NCI-H2107 treated with DMSO at 0.1 percent for 48 hours (cell line): Measurements from ENCODE around the gene GNG7.
"Not testable (repeated sequence)": the region's sequence is repeated elsewhere in the genome, so short reads cannot be mapped to it uniquely, and the experiment has no call there.

ENCODE experiments used
- DNase-seq: peaks from one replicate; lab custom pipeline; 2025; ENCODE audit not compliant: unreplicated experiment; lab: John Stamatoyannopoulos, UW

The GNG7 gene

DNA sequence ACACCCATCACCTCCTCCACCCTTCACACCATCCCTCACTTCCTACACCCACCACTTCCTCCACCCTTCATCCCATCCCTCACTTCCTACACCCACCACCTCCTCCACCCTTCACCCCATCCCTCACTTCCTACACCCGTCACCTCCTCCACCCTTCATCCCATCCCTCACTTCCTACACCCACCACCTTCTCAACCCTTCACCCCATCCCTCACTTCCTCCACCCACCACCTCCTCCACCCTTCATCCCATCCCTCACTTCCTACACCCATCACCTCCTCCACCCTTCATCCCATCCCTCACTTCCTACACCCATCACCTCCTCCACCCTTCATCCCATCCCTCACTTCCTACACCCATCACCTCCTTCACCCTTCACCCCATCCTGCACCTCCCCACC, 11.6 kb upstream of the GNG7 start:
- DNase-seq: not testable (repeated sequence)

DNA sequence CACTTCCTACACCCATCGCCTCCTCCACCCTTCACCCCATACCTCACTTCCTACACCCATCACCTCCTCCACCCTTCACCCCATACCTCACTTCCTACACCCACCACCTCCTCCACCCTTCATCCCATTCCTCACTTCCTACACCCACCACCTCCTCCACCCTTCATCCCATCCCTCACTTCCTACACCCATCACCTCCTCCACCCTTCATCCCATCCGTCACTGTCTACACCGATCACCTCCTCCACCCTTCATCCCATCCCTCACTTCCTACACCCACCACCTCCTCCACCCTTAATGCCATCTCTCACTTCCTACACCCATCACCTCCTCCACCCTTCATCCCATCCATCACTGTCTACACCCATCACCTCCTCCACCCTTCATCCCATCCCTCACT, 10.7 kb upstream of the GNG7 start:
- not testable (repeated sequence) for DNase-seq

GRCh38 chr19:2711875-2712205, 9.3 kb upstream of the GNG7 start:
- no peak for DNase-seq

DNA sequence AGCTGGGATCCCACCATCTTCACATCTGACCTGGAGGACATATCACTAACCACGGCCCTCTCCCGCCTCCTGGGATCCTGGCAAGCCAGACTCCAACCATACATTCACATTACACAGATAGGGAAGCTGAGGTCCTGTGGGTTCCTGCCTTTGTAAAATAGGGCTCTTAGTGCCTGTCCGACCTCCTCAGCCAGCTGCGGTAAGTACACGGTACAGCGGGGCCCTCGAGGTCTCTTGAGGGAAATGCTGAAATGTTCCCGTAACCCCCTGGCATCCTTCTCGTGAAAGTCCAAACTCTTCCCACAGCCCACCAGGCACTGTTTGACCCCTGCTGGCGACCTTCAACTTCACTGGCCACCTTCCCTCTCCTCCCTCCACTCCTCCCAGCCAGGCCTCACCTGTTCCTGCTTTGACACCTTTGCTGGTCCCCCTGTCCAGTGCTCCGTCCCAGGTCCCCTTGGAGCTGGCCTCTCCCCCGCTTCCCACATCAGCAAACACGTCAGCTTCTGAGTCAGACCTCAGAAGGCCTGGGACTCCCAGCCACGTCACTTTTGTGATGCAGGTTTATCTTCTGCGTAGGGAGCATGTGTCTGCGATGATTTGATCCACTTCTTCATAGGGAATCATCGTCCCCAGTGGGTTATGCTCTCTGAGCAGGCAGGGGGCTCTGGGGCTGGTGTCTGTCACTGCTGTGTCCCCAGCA, 8.8 kb upstream of the GNG7 start:
- DNase-seq: no peak

- DNase-seq: no peak
Measured at GRCh38 chr19:2706251-2706650, 3.8 kb upstream of the GNG7 start.

DNA sequence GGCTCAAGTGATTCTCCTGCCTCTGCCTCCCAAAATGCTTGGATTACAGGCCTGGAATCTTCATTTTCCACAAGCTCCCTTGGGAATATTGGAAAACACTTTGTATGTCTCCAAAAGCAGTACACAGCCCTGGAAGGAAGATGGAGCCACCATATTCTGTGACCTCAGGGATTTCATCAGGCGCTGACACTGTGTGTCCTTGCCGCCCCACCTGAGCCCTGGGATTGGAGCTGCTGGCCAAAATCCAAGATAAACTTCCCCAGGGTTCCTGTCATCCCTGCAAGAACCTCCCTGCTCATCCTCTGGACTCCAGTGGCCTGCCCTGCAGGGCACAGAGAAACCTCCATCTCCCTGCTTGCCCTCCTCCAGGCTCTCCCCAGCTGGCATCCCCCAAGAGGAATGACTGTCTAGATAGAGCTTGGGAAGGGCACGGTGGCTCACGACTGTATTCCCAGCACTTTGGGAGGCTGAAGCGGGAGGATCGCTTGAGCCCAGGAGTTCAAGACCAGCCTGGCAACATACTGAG, 1.3 kb upstream of the GNG7 start:
- DNase-seq: no peak

GRCh38 chr19:2703077-2703437, 563 bp upstream of the GNG7 start:
- DNase-seq: no peak

GRCh38 chr19:2701361-2702169, 929 bp downstream of the GNG7 start:
- no peak for DNase-seq

DNA sequence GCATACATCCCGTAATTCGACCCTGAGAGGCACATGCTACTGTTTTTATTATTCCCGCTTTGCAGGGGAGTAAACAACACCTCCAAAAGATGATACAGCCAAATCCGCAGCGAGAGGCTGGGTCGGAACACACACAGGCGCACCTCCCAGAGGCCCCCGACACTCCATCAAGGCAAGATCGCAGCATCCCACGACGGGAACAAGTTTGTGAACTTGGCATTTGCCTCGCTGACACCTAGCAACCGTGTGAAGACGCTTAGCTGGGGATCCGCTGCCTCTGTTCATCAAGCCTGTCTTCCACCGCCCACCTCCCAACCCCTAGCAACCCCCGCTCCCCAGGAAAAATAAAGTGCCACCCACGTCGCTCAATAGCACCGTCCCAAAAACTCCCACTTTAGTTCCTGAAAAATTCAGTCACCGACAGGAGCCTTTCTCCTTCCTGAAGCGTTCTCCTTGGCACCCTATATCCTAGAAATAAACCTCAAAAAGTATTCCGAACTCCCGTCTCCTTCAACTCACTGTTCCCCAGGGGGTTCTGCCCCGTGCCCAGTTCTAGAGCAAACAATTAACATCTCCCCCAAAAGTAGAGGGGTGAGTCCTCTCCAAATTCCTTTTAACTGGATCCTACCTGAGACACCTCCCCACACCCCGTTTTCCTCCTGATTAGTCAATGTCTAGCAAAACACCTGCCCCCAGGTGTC, 1.7 kb downstream of the GNG7 start:
- DNase-seq: no peak

DNA sequence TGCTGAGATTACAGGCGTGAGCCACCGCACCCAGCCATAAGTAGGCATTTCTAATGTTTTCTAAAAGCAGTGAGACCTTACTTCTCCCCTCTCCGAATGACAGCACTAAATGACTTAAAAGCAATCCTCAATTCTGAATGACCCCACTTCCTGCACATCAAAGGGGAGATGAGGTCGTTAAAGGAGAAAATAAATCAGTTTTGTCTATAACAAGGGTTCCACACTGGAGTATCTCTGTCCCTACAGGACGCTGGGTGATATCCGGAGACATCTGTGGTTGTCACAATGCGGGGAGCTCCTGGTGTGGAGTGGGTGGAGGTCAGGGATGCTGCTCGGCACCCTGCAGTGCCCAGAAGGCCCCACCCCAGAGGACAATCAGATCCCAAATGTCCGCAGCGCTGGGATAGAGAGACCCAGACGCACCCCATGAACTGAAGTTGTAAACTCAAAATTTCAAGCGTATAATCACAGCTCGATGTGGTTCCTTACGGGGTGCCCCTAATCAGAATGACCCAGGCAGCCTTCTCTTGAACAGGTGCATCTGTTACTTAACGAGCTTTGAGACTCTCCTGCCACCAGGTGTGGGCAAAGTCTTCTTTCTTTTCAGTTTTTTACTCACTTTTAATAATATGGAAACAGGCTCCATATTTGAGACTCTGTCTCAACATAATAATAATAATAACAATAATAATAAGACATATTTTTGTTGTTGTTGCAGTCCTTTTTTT, 2.9 kb downstream of the GNG7 start:
- DNase-seq: no peak

- DNase-seq: no peak
Measured at GRCh38 chr19:2694196-2694595, 8.3 kb downstream of the GNG7 start.

GRCh38 chr19:2693492-2694160, 8.9 kb downstream of the GNG7 start:
- DNase-seq: no peak

DNA sequence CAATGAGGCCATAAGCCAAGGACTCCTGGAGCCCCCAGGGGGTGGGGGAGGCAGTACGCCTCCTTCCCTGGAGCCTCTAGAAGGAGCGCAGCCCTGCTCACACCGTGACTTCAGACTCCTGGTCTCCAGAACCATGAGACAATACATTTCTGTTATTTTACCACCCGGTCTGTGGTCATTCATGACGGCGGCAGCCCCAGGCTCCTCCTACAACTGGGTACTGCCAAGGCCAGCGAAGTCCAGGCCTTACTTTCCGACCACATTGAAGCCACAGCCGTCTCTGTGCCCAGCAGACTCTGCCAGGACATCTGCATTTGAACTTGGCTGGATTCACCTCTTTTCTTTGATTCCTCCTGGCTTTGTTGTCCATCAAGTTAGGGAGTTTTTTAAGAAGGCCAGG, 10.5 kb downstream of the GNG7 start:
- no peak for DNase-seq

DNA sequence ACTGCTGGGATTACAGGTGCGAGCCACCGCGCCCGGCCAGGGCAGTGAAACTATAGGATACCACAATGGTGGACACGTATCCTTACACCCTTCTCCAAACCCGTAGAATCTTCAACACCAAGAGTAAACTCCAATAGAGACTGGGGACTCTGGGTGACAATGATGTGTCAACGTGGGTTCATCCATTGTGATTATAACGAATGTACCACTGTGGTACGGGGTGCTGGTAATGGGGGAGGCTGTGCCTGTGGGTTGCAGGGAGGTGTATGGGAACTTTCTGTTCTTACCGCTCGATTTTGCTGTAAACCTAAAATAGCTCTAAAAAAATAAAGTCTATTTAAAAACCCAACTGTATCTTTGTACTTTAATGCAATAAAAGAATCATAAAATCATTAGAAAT, 11.6 kb downstream of the GNG7 start:
- no peak for DNase-seq

- DNase-seq: no peak
Measured at GRCh38 chr19:2686360-2686759, 16.1 kb downstream of the GNG7 start.

DNA sequence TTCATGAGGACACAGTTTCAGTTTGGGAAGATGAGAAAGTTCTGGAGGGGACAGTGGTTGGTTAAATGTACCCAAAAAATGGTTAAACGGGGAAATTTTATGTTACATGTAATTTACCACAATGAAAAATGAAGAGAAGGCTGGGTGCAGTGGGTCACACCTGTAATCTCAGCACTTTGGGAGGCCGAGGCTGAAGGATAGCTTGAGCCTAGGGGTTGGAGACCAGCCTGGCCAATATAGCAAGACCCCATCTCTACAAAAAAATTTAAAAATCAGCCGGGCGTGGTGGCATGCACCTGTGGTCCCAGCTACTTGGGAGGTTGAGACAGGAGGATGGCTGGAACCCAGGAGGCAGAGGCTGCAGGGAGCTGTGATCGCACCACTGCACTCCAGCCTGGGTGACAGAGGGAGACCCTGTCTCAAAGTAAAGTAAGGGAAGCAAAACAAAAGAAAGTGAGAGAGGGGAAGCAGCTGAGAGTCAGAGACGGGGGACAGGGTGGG, 17.2 kb downstream of the GNG7 start:
- DNase-seq: no peak

DNA sequence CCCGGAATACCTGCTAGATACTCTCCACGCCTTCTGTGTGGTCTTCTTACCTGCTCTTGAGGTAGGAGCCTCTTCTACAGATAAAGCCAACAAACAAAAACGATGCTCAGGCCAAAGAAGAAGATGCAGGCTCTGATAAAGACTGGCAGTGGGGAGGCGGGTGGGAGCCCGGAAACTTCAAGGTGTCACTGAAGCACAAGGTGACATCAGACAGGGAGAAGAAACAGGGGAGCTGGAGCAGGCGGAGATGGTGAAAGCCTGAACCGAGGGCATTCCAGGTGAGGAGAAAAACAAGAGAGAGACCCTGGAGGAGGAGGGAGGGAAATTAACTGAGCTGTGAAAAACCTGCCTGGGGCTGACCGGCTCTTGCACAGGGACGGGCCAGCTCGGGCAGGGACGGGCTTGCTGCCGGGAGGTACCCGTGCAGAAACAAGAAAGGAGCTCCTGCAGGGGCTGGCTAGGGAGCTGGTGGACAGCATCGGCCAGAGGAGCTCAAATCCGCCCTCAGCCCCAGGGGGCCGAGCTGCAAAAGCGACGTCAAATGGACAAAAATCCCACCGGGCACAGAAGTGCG, 19.0 kb downstream of the GNG7 start:
- DNase-seq: no peak

- DNase-seq: no peak
Measured at GRCh38 chr19:2680808-2681207, 21.7 kb downstream of the GNG7 start.

DNA sequence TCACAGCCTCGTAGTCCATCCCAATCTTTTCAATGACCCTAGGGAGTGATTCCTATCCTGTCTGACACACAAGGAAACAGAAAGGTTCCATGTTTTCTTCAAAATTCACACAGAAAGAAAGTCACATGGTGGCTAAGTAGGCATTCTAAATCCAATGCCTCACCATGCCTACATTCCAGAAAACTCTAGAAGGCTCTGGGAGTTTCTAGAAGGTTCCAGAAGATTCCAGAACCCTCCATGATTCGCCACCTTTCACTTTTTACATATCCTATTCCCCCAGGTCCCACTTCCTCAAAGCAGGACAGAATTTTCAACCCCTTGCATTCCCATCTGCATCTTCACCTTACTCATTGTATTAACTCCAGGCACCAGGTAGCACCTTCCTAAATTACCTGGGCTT, 23.1 kb downstream of the GNG7 start:
- no peak for DNase-seq

DNA sequence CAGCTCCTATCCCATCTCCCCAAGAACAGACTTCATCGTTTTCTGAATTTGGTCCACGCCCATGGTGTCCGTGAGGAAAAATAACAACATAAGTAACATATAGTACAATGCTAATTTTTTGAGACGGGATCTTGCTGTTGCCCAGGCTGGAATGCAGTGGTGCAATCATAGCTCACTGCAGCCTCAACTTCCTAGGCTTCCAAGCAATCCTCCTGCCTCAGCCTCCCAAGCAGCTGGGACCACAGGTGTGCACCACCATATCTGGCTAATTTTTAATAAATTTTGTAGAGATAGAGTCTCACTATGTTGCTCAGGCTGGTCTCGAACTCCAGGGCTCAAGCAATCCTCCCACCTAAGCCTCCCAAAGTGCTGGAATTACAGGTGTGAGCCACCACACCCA, 23.5 kb downstream of the GNG7 start:
- DNase-seq: not testable (repeated sequence)
